Measurements from ENCODE around the gene YKT6.

The YKT6 gene

GRCh38 chr7:44218418-44219201, 17.8 kb downstream of the YKT6 start:
- no peak for DNase-seq (ENCODE audit: low read depth in 2 of 2)

- no peak for DNase-seq (ENCODE audit: low read depth in 2 of 2)
These were observed 18.7 kb downstream of the YKT6 start for GRCh38 chr7:44219371-44220045.

GRCh38 chr7:44220046-44220357, 19.2 kb downstream of the YKT6 start:
- no peak for DNase-seq (ENCODE audit: low read depth in 2 of 2)

- no peak for DNase-seq (ENCODE audit: low read depth in 2 of 2)
These were observed 19.8 kb downstream of the YKT6 start for GRCh38 chr7:44220358-44221112.

GRCh38 chr7:44221231-44221791, 20.5 kb downstream of the YKT6 start:
- no peak for DNase-seq (ENCODE audit: low read depth in 2 of 2)

- DNase-seq (ENCODE audit: low read depth in 2 of 2) = no peak
These were observed 21.3 kb downstream of the YKT6 start for GRCh38 chr7:44222074-44222473.

- DNase-seq (ENCODE audit: low read depth in 2 of 2) = no peak
These were observed 22.0 kb downstream of the YKT6 start for GRCh38 chr7:44222776-44223261.

GRCh38 chr7:44223362-44224079, 22.7 kb downstream of the YKT6 start:
- DNase-seq (ENCODE audit: low read depth in 2 of 2) = no peak

- DNase-seq (ENCODE audit: low read depth in 2 of 2) = no peak
These were observed 23.5 kb downstream of the YKT6 start for GRCh38 chr7:44224080-44224973.

- DNase-seq (ENCODE audit: low read depth in 2 of 2) = no peak
These were observed 24.3 kb downstream of the YKT6 start for GRCh38 chr7:44224974-44225565.

- no peak for DNase-seq (ENCODE audit: low read depth in 2 of 2)
These were observed 25.0 kb downstream of the YKT6 start for GRCh38 chr7:44225566-44226395.

GRCh38 chr7:44226396-44226753, 25.6 kb downstream of the YKT6 start:
- no peak for DNase-seq (ENCODE audit: low read depth in 2 of 2)

- no peak for DNase-seq (ENCODE audit: low read depth in 2 of 2)
These were observed 27.1 kb downstream of the YKT6 start for GRCh38 chr7:44227911-44228310.

- DNase-seq (ENCODE audit: low read depth in 2 of 2) = no peak
These were observed 28.0 kb downstream of the YKT6 start for GRCh38 chr7:44228571-44229350.

- DNase-seq (ENCODE audit: low read depth in 2 of 2) = no peak
These were observed 28.8 kb downstream of the YKT6 start for GRCh38 chr7:44229546-44230105.

- DNase-seq (ENCODE audit: low read depth in 2 of 2) = no peak
These were observed 29.5 kb downstream of the YKT6 start for GRCh38 chr7:44230286-44230685.

- DNase-seq (ENCODE audit: low read depth in 2 of 2) = no peak
These were observed 30.3 kb downstream of the YKT6 start for GRCh38 chr7:44231088-44231487.

GRCh38 chr7:44232396-44232795, 31.6 kb downstream of the YKT6 start:
- no peak for DNase-seq (ENCODE audit: low read depth in 2 of 2)

Measured in stimulated activated CD4-positive, alpha-beta T cell treated with anti-CD3 and anti-CD28 coated beads, Interleukin-15, amount 100 ng/mL, for 48 hours (primary cell).